ENCODE results near the gene UGT1A4. TPM values are rescaled to one million over a fixed set of nuclear protein-coding genes. Genes with fewer than 3 reads are reported as not detected.
"Not testable (repeated sequence)": the region's sequence is repeated elsewhere in the genome, so short reads cannot be mapped to it uniquely, and the experiment has no call there.

The UGT1A4 gene
- polyA plus RNA-seq, 1 experiment: not detected

DNA sequence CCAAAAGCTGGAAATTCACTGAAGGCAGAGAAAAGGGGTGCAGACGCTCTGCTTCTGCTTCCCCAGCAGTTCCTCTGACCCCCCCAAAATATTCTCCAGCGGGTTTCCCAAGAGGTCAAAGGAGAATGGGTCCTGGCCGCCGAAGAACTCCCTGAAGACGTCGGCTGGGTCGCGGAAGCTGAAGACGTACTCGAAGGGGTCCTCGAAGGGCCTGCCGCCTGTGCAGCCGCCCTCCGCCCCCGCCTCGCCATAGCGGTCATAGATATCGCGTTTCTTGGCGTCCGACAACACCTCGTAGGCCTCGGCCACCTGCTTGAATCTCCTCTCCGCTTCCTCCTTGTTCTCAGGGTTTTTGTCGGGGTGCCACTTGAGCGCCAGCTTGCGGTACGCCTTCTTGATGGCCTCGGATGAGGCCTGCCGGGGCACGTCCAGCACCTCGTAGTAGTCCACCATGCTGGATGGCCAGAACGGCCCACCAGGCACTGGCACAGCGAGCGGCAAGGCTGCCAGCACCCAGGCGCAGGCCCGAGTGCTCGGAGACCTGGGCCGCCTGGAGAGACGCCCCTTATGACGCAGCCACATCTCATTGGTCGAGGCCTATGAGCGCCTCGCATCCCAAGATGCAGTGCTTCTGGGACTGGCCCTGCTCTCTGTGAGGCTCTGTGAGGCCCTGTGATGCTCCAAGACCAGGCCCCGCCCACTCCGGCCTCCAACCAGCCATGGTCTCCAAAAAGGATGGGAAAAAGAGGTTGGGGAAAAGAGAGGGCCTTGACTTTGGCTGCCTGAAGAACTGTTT lies 25.1 kb downstream of the UGT1A4 start:
- POLR2A ChIA-PET: no interaction called here
- TF ChIP-seq, protein P1, sequence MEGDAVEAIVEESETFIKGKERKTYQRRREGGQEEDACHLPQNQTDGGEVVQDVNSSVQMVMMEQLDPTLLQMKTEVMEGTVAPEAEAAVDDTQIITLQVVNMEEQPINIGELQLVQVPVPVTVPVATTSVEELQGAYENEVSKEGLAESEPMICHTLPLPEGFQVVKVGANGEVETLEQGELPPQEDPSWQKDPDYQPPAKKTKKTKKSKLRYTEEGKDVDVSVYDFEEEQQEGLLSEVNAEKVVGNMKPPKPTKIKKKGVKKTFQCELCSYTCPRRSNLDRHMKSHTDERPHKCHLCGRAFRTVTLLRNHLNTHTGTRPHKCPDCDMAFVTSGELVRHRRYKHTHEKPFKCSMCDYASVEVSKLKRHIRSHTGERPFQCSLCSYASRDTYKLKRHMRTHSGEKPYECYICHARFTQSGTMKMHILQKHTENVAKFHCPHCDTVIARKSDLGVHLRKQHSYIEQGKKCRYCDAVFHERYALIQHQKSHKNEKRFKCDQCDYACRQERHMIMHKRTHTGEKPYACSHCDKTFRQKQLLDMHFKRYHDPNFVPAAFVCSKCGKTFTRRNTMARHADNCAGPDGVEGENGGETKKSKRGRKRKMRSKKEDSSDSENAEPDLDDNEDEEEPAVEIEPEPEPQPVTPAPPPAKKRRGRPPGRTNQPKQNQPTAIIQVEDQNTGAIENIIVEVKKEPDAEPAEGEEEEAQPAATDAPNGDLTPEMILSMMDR (IDR thresholded peaks at IDR 0.05; ENCODE audit: insufficient read depth, low read depth, low read length): no peak
- no peaks in the 10 kb centered on the region for H3K27me3 ChIP-seq (ENCODE audit: control insufficient read depth, insufficient read depth, low read length)
- DNase-seq (ENCODE audit: low read depth): no peak
- CTCF ChIA-PET: no interaction called here
- no peak overlapping the region for H3K4me3 ChIP-seq (ENCODE audit: low read depth, low read length)
- no peaks in the 10 kb centered on the region for H3K36me3 ChIP-seq (ENCODE audit: control insufficient read depth, insufficient read depth, low read length)

DNA sequence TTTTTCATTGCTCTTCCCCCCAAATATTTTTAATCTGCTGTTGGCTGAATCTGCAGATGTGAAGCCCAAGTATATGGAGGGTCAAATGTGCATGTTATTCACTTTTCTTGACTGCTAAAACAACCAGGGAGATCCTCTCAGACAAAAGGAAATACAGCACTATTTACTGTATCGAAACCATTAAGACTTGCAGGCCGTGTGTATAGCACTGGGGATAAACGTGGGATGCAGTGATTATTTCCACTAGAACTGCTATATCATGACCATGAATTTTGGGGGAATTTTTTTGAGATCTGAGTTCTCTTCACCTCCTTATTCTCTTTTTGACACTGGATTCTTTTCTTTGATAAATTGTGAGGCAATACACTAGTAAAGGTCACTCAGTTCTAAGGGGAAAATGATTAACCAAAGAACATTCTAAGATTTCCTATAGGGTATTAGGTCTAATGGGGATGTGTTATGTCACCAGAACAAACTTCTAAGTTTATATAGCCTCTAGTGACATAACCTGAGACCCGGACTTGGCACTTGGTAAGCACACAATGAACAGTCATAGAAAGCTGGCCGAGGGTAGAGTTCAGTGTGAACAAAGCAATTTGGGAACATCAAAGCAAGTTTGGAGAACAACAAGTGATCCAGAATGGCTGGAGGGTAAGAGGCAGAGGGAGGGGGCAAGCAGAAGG lies 26.7 kb downstream of the UGT1A4 start:
- Histone ChIP-seq H3K27me3 (ENCODE audit: control insufficient read depth, insufficient read depth, low read length) (no peaks in the 10 kb centered on the region), H3K4me3 (ENCODE audit: low read depth, low read length) (no peak overlapping the region), H3K36me3 (ENCODE audit: control insufficient read depth, insufficient read depth, low read length) (no peaks in the 10 kb centered on the region)
- POLR2A ChIA-PET: no interaction called here
- no peak for DNase-seq (ENCODE audit: low read depth)
- CTCF ChIA-PET: no interaction called here
- TF ChIP-seq, protein P1 (IDR thresholded peaks at IDR 0.05; ENCODE audit: insufficient read depth, low read depth, low read length): no peak

DNA sequence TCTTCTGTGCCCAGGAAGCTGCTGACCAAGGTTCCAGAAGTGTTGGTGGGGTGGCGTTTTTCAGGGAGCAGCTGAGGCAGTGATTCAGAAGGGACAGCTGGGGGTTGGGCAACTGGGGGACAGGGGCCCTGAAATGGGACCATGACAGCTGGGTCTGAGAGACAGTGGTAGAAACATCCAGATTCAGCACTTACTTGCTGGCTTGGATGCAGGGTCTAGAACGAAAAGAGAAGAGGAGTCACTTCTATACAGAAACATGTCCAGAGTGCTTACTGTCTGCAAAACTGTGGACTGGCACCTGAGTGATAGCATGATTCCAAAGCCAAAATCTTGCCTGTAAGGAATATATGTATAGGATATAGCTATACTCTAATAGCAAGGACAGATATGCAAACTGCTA lies 27.3 kb downstream of the UGT1A4 start:
- H3K4me3 ChIP-seq (ENCODE audit: low read depth, low read length); DNase-seq (ENCODE audit: low read depth); H3K27me3 ChIP-seq (ENCODE audit: control insufficient read depth, insufficient read depth, low read length); CTCF ChIA-PET; H3K36me3 ChIP-seq (ENCODE audit: control insufficient read depth, insufficient read depth, low read length); POLR2A ChIA-PET: not testable (repeated sequence)

DNA sequence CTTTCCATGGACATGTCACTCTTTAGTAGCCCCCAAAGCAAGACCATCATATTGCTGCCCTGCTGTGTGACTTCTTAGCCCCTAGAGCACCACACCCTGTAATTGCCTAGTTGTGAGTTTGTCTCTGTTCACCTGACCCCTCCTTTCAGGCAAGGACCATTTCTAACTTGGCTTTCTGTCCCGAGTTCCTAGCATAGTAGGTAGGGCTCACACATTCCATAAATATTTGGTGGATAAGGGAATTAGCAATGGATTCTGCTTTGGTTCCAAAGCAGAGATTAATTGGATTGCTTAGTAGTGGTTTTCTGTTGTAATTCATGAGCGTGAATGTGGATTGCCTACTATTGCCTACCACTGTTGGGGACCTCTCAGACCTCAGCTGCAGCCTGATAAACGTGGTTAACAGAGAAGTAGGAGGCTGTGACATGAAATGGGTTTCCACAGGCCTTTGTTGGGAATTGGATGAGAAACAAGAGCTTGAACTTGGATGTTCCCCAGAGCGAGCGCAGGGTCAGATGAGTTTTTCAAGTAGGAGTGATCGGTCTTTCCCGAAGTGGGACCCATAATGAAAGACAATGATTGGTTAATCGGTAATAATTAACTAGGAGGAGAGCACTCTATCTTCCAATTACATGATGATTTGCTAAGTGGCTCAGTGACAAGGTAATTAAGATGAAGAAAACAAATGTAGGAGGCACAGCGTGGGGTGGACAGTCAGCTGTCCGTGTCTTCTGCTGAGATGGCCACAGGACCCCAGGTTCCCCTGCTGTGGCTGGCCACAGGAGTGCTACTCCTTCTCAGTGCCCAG lies 28.1 kb downstream of the UGT1A4 start:
- Histone ChIP-seq H3K36me3 (ENCODE audit: control insufficient read depth, insufficient read depth, low read length) (no peaks in the 10 kb centered on the region), H3K4me3 (ENCODE audit: low read depth, low read length) (no peak overlapping the region), H3K27me3 (ENCODE audit: control insufficient read depth, insufficient read depth, low read length) (no peaks in the 10 kb centered on the region)
- no peak for DNase-seq (ENCODE audit: low read depth)
- TF ChIP-seq, protein P1 (IDR thresholded peaks at IDR 0.05; ENCODE audit: insufficient read depth, low read depth, low read length): no peak
- POLR2A ChIA-PET: no interaction called here
- CTCF ChIA-PET: no interaction called here

DNA sequence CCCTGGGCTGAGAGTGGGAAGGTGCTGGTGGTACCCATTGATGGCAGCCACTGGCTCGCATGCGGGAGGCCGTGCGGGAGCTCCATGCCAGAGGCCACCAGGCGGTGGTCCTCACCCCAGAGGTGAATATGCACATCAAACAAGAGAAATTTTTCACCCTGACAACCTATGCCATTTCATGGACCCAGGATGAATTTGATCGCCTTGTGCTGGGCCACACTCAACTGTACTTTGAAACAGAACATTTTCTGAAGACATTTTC lies 28.7 kb downstream of the UGT1A4 start:
- Histone ChIP-seq H3K36me3 (ENCODE audit: control insufficient read depth, insufficient read depth, low read length) (no peaks in the 10 kb centered on the region), H3K4me3 (ENCODE audit: low read depth, low read length) (no peak overlapping the region), H3K27me3 (ENCODE audit: control insufficient read depth, insufficient read depth, low read length) (no peaks in the 10 kb centered on the region)
- ChIA-PET CTCF (no interaction called here), POLR2A (no interaction called here)
- no peak for DNase-seq (ENCODE audit: low read depth)
- TF ChIP-seq, protein P1 (IDR thresholded peaks at IDR 0.05; ENCODE audit: insufficient read depth, low read depth, low read length): no peak

DNA sequence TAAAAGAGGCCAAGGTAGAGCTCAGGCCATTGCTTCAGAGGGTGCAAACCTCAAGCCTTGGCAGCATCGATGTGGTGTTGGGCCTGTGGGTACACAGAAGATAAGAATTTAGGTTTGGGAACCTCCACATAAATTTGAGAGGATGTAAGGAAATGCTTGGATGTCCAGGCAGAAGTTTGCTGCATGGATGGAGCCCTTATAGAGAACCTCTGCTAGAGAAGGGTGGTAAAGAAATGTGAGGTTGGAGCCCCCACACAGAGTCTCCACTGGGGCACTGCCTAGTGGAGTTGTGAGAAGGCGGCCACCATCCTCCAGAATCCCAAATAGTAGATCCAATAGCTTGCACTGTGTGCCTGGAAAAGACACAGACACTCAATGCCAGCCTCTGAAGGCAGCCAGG lies 32.2 kb downstream of the UGT1A4 start:
- CTCF ChIA-PET; H3K4me3 ChIP-seq (ENCODE audit: low read depth, low read length); POLR2A ChIA-PET; H3K27me3 ChIP-seq (ENCODE audit: control insufficient read depth, insufficient read depth, low read length); DNase-seq (ENCODE audit: low read depth); H3K36me3 ChIP-seq (ENCODE audit: control insufficient read depth, insufficient read depth, low read length): not testable (repeated sequence)

DNA sequence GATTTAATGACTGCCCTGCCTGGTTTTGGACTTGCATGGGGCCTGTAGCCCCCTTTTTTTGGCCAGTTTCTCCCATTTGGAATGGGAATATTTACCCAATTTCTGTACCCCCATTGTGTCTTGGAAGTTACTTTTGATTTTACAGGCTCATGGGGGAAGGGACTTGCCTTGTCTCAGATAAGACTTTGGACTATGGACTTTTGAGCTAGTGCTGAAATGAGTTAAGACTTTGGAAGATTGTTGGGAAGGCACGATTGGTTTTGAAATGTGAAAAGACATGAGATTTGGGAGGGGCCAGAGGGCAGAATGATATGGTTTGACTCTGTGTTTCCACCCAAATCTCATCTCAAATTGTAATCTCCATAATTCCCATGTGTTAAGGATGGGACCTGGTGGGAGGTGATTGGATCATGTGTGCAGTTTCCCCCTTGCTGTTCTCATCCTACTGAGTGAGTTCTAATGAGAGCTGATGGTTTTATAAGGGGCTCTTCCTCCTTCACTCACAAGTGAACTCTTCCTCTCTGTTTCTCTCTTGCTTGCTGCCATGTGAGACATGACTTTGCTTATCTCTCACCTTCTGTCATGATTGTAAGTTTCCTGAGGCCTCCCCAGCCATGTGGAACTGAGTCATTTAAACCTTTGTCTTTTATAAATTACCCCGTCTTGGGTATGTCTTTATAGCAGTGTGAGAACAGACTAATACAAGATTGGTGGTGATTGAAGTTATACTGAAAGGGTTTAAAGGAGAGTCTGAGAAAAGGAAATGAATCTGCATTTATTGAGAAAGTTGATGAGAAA lies 32.9 kb downstream of the UGT1A4 start:
- H3K36me3 ChIP-seq (ENCODE audit: control insufficient read depth, insufficient read depth, low read length); DNase-seq (ENCODE audit: low read depth); POLR2A ChIA-PET; H3K27me3 ChIP-seq (ENCODE audit: control insufficient read depth, insufficient read depth, low read length); H3K4me3 ChIP-seq (ENCODE audit: low read depth, low read length); CTCF ChIA-PET: not testable (repeated sequence)
